Activated CD8-positive, alpha-beta T cell treated with anti-CD3 and anti-CD28 coated beads for 36 hours (primary cell): ENCODE results near the gene IQCK. TPM values are rescaled to one million over a fixed set of nuclear protein-coding genes. Genes with fewer than 3 reads are reported as not detected.

Experiments
- ATAC-seq: fragments of 200-7000 bp; cut with Tn5 transposase; one replicate; pipeline ENCODE4 v1.10.0; 2021; ENCODE audit warnings: mild to moderate bottlenecking, moderate library complexity
- CTCF ChIA-PET: fragments of 350-600 bp; sonication (Branson Sonifier 250); formaldehyde crosslinking; loops from one replicate; lab custom pipeline; 2021; ENCODE audit warnings: antibody characterized with exemption; lab: Charles Lee
- POLR2A ChIA-PET: fragments of 350-600 bp; sonication (Branson Sonifier 250); formaldehyde crosslinking; loops from one replicate; lab custom pipeline; 2021; ENCODE audit warnings: antibody characterized with exemption; lab: Charles Lee
- DNase-seq: peaks from one replicate; pipeline ENCODE4 v3.0.0-alpha.2; 2020
- H3K27ac Mint-ChIP-seq: one replicate; pipeline ENCODE4 v1.8.0; 2021; ENCODE audit warnings: mild to moderate bottlenecking, mixed read lengths
- H3K27me3 Mint-ChIP-seq: one replicate; pipeline ENCODE4 v1.8.0; 2021; ENCODE audit warnings: mixed read lengths
- H3K36me3 Mint-ChIP-seq: one replicate; pipeline ENCODE4 v1.8.0; 2021; ENCODE audit warnings: low read depth, mixed read lengths
- H3K4me1 Mint-ChIP-seq: one replicate; pipeline ENCODE4 v1.8.0; 2021; ENCODE audit warnings: low read depth, mixed read lengths
- H3K4me3 Mint-ChIP-seq: one replicate; pipeline ENCODE4 v1.8.0; 2021; ENCODE audit warnings: mild to moderate bottlenecking, moderate library complexity, mixed read lengths
- H3K9me3 Mint-ChIP-seq: one replicate; pipeline ENCODE4 v1.8.0; 2021; ENCODE audit warnings: mixed read lengths
- CTCF ChIP-seq: fragments of 200-600 bp; IDR thresholded peaks from one replicate; pipeline ENCODE4 v1.8.0; 2022; ENCODE audit warnings: antibody characterized with exemption, mild to moderate bottlenecking
- intact Hi-C: fragments of 100-400 bp; cut with micrococcal nuclease; formaldehyde crosslinking; loops from one replicate; pipeline ENCODE4 v1.10.0; 2022
- total RNA-seq, 2 experiments: library from RNA; stranded (reverse); gene quantifications; one replicate each; pipeline ENCODE4 v1.2.3, GENCODE V29; 2021

Gene IQCK
- total RNA-seq, 2 experiments from 2014 or later: 1.7 to 3.5 TPM

DNA sequence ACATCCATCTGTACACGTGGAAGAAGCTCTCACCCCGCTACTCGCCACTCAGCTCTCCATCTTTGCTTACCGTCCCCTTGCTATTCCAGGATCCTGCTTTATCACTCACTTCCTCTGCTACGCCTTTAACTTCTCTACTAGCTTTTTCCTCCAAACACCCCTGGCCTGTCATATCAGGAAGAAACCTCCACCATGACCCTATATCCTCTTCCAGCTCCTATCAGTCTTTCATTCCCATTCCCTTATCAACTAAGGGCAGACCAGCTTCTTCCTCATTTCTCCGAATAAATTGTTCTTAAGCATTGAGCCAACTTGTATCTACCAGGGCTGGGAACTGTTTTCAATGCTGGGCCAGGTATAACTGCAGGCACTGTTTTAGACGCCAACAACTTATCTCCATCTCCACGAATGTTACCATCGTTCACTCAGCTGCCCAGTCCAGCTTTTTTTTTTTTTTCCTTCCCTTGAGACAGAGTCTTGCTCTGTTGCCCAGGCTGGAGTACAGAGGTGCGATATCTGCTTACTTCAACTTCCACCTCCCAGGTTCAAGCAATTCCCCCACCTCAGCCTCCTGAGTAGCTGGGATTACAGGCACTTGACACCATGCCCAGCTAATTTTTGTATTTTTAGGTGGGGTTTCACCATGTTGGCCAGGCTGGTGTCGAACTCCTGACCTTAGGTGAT is 4.3 kb downstream of the IQCK start:
- TF ChIP-seq CTCF: no peak
- Mint-ChIP-seq H3K36me3 (no peaks in the 10 kb centered on the region), H3K27me3 (no peaks in the 10 kb centered on the region), H3K4me3 (no peak overlapping the region), H3K27ac (no peak overlapping the region), H3K4me1 (no peaks in the 10 kb centered on the region), H3K9me3 (no peaks in the 10 kb centered on the region)
- ChIA-PET POLR2A (interaction anchor here (0.6 to 1.2 kb wide), 2 partner anchors 9 to 399 kb away, joined by 3 read pairs; no protein-coding TSS in a partner anchor), CTCF (no interaction called here)
- ATAC-seq (no peak), DNase-seq (no peak)
- intact Hi-C loops: no loop called here

GRCh38 chr16:19722981-19723380 is 4.9 kb downstream of the IQCK start:
- POLR2A ChIA-PET: interaction anchor here (0.6 to 1.2 kb wide), 2 partner anchors 10 to 400 kb away, joined by 3 read pairs; no protein-coding TSS in a partner anchor
- H3K4me1 Mint-ChIP-seq: no peaks in the 10 kb centered on the region
- no peak for TF ChIP-seq CTCF
- no peaks in the 10 kb centered on the region for H3K9me3 Mint-ChIP-seq
- CTCF ChIA-PET: no interaction called here
- intact Hi-C loops: no loop called here
- DNase-seq (no peak), ATAC-seq (no peak)
- H3K27me3 Mint-ChIP-seq: no peaks in the 10 kb centered on the region
- H3K36me3 Mint-ChIP-seq: no peaks in the 10 kb centered on the region
- H3K27ac Mint-ChIP-seq: no peak overlapping the region
- H3K4me3 Mint-ChIP-seq: no peak overlapping the region

DNA sequence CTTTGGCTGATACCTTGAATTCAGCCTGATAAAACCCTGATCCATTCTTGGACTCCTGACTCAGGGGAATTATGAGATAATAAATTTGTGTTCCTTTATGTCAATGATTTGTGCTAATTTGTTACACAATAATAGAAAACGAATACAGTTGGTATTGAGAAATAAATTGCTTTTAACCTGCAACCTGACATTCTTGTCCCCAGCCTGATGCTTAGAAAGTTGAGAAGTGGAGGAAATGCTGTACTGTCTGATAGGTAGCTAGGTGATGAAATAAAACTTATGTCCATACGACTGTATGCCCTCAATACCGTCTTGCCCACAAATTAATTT is 10.5 kb downstream of the IQCK start:
- Mint-ChIP-seq H3K4me3 (no peak overlapping the region), H3K27ac (no peak overlapping the region), H3K27me3 (no peaks in the 10 kb centered on the region), H3K36me3 (no peaks in the 10 kb centered on the region), H3K4me1 (no peaks in the 10 kb centered on the region), H3K9me3 (no peaks in the 10 kb centered on the region)
- ChIA-PET POLR2A (no interaction called here), CTCF (no interaction called here)
- ATAC-seq (no peak), DNase-seq (no peak)
- TF ChIP-seq CTCF: no peak
- intact Hi-C loops: no loop called here

- no peaks in the 10 kb centered on the region for H3K4me1 Mint-ChIP-seq
- CTCF ChIA-PET: no interaction called here
- no peak for TF ChIP-seq CTCF
Measured at GRCh38 chr16:19733551-19733950, 15.5 kb downstream of the IQCK start.

GRCh38 chr16:19735074-19735867 is 17.2 kb downstream of the IQCK start:
- ChIA-PET CTCF (interaction anchor here (1.1 kb wide), 1 partner anchor 151 kb away, joined by 3 read pairs; no protein-coding TSS in a partner anchor), POLR2A (interaction anchor here (0.6 kb wide), 1 partner anchor 46 kb away, joined by 5 read pairs; no protein-coding TSS in a partner anchor)
- no peaks in the 10 kb centered on the region for H3K36me3 Mint-ChIP-seq
- H3K4me3 Mint-ChIP-seq: no peak overlapping the region
- DNase-seq (no peak), ATAC-seq (no peak)
- no peaks in the 10 kb centered on the region for H3K9me3 Mint-ChIP-seq
- H3K27ac Mint-ChIP-seq: no peak overlapping the region
- intact Hi-C loops: no loop called here
- no peaks in the 10 kb centered on the region for H3K4me1 Mint-ChIP-seq
- TF ChIP-seq CTCF: no peak
- no peaks in the 10 kb centered on the region for H3K27me3 Mint-ChIP-seq

More at GRCh38 chr16:19733551-19733950, 15.5 kb downstream of the IQCK start:
- ATAC-seq: no peak
- Mint-ChIP-seq H3K27ac (no peak overlapping the region), H3K4me3 (no peak overlapping the region), H3K36me3 (no peaks in the 10 kb centered on the region), H3K27me3 (no peaks in the 10 kb centered on the region), H3K9me3 (no peaks in the 10 kb centered on the region)
- POLR2A ChIA-PET: no interaction called here
- intact Hi-C loops: no loop called here
- DNase-seq: no peak
